ENCODE data around the gene TRIM36.

The TRIM36 gene

GRCh38 chr5:115098041-115098702 is 71.5 kb downstream of the TRIM36 start:
- H3K9me3 ChIP-seq (ENCODE audit: insufficient read depth, low read length) = no peaks in the 10 kb centered on the region
- H4K20me1 ChIP-seq (ENCODE audit: insufficient read depth, low read length) = no peaks in the 10 kb centered on the region
- H2AFZ ChIP-seq (ENCODE audit: low read depth, low read length) = no peak overlapping the region; the same call in 1 of the 2 replicates
- H3K9ac ChIP-seq (ENCODE audit: low read length) = 0 out of 2 replicates have a peak overlapping the region, but pooled peaks have one; percentile 5
- no peaks in the 10 kb centered on the region for H3K36me3 ChIP-seq (replicated peaks; ENCODE audit: low read depth, low read length)
- peak overlapping the region; percentile 51 for H3K4me2 ChIP-seq (ENCODE audit: low read length)
- TF ChIP-seq EZH2phosphoT487 (IDR thresholded peaks at IDR 0.05; ENCODE audit: low read depth) = no peak
- TF ChIP-seq, protein P1, sequence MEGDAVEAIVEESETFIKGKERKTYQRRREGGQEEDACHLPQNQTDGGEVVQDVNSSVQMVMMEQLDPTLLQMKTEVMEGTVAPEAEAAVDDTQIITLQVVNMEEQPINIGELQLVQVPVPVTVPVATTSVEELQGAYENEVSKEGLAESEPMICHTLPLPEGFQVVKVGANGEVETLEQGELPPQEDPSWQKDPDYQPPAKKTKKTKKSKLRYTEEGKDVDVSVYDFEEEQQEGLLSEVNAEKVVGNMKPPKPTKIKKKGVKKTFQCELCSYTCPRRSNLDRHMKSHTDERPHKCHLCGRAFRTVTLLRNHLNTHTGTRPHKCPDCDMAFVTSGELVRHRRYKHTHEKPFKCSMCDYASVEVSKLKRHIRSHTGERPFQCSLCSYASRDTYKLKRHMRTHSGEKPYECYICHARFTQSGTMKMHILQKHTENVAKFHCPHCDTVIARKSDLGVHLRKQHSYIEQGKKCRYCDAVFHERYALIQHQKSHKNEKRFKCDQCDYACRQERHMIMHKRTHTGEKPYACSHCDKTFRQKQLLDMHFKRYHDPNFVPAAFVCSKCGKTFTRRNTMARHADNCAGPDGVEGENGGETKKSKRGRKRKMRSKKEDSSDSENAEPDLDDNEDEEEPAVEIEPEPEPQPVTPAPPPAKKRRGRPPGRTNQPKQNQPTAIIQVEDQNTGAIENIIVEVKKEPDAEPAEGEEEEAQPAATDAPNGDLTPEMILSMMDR (IDR thresholded peaks at IDR 0.05; ENCODE audit: low read depth, low read length) = peak; percentile 86
- H3K27ac ChIP-seq (ENCODE audit: low read length) = no peak overlapping the region
- H3K4me1 ChIP-seq (ENCODE audit: low read length) = peaks cover 27% of the 10 kb centered on the region
- H3K27me3 ChIP-seq (ENCODE audit: low read depth, low read length) = no peaks in the 10 kb centered on the region
- H3K79me2 ChIP-seq (ENCODE audit: low read length) = no peaks in the 10 kb centered on the region
- no peak overlapping the region for H3K4me3 ChIP-seq (ENCODE audit: low read length)

DNA sequence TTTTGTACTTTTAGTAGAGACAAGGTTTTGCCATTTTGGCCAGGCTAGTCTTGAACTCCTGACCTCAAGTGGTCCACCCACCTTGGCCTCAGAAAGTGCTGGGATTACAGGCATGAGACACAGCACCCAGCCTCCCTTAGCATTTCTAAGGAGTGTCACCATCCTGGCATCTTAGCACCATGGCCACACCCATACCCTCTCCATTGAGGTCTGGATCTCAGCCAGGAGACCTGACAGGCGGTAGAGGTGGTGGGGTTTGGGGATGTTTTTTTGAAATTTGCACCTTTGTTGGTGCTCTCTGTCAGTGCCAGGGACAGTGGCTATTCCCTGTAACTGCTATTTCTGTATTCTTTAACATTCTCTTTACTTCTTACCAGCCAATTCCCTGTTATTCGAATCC is 72.5 kb downstream of the TRIM36 start:
- H2AFZ ChIP-seq (ENCODE audit: low read depth, low read length) = no peak overlapping the region
- no peak overlapping the region for H3K27ac ChIP-seq (ENCODE audit: low read length)
- no peaks in the 10 kb centered on the region for H3K79me2 ChIP-seq (ENCODE audit: low read length)
- H4K20me1 ChIP-seq (ENCODE audit: insufficient read depth, low read length) = no peaks in the 10 kb centered on the region
- peak overlapping the region; percentile 51; the same call in 1 of the 2 replicates for H3K4me2 ChIP-seq (ENCODE audit: low read length)
- no peaks in the 10 kb centered on the region for H3K9me3 ChIP-seq (ENCODE audit: insufficient read depth, low read length)
- H3K9ac ChIP-seq (ENCODE audit: low read length) = no peak overlapping the region
- peak overlapping the region; percentile 42 for H3K4me3 ChIP-seq (ENCODE audit: low read length)
- H3K27me3 ChIP-seq (ENCODE audit: low read depth, low read length) = no peaks in the 10 kb centered on the region
- no peaks in the 10 kb centered on the region for H3K36me3 ChIP-seq (replicated peaks; ENCODE audit: low read depth, low read length)
- no peak for TF ChIP-seq EZH2phosphoT487 (IDR thresholded peaks at IDR 0.05; ENCODE audit: low read depth)
- H3K4me1 ChIP-seq (ENCODE audit: low read length) = peaks cover 27% of the 10 kb centered on the region

DNA sequence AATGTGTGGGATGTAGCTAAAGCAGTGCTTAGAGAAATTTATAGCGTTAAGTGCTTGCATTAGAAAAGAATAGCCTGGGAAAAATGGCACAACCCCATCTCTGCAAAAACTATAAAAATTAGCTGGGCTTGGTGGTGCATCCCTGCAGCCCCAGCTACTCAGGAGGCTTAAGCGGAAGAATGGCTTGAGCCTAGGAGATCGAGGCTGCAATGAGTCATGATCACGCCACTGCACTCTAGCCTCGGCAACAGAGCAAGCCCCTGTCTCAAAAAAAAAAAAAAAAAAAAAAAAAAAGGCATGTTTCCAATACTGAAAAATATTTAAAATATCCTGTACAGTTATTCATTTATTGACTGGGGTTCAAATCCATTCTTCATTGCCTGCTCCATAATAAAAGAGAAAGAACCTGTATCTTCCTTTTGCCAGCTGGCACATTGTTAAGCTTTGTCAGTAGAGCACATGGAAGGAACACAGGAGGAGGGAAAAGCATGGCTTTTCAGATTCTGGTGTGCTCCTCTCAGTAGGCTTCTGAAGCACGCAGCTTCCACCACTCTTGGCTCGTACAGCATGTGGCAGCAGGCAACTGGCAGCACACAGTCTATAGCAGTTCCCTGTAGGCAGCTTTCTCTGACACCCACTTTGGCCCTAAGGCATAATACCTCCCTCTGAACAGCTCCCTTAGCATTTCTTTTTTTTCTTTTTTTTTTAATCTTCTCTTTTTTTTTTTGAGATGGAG is 73.5 kb downstream of the TRIM36 start:
- Histone ChIP-seq H3K27me3 (ENCODE audit: low read depth, low read length) (no peaks in the 10 kb centered on the region), H3K9me3 (ENCODE audit: insufficient read depth, low read length) (no peaks in the 10 kb centered on the region), H2AFZ (ENCODE audit: low read depth, low read length) (peak overlapping the region; percentile 54; the same call in 1 of the 2 replicates), H3K36me3 (replicated peaks; ENCODE audit: low read depth, low read length) (no peaks in the 10 kb centered on the region), H3K79me2 (ENCODE audit: low read length) (no peaks in the 10 kb centered on the region), H4K20me1 (ENCODE audit: insufficient read depth, low read length) (no peaks in the 10 kb centered on the region), H3K4me3 (ENCODE audit: low read length) (peak overlapping the region; percentile 50), H3K9ac (ENCODE audit: low read length) (peak overlapping the region; percentile 27), H3K4me1 (ENCODE audit: low read length) (peaks cover 27% of the 10 kb centered on the region), H3K27ac (ENCODE audit: low read length) (no peak overlapping the region; the same call in 1 of the 2 replicates), H3K4me2 (ENCODE audit: low read length) (peak overlapping the region; percentile 79)
- TF ChIP-seq, protein P1 (IDR thresholded peaks at IDR 0.05; ENCODE audit: low read depth, low read length) = no peak

- no peaks in the 10 kb centered on the region for H3K9me3 ChIP-seq (ENCODE audit: insufficient read depth, low read length)
- H3K9ac ChIP-seq (ENCODE audit: low read length) = no peak overlapping the region
- no peak overlapping the region for H3K4me2 ChIP-seq (ENCODE audit: low read length)
- no peak overlapping the region for H3K27ac ChIP-seq (ENCODE audit: low read length)
- TF ChIP-seq, protein P1 (IDR thresholded peaks at IDR 0.05; ENCODE audit: low read depth, low read length) = no peak
- no peak for TF ChIP-seq EZH2phosphoT487 (IDR thresholded peaks at IDR 0.05; ENCODE audit: low read depth)
- H3K36me3 ChIP-seq (replicated peaks; ENCODE audit: low read depth, low read length) = no peaks in the 10 kb centered on the region
- no peaks in the 10 kb centered on the region for H3K27me3 ChIP-seq (ENCODE audit: low read depth, low read length)
- no peak overlapping the region for H2AFZ ChIP-seq (ENCODE audit: low read depth, low read length)
- H3K4me3 ChIP-seq (ENCODE audit: low read length) = no peak overlapping the region
- no peaks in the 10 kb centered on the region for H4K20me1 ChIP-seq (ENCODE audit: insufficient read depth, low read length)
- no peaks in the 10 kb centered on the region for H3K79me2 ChIP-seq (ENCODE audit: low read length)
- H3K4me1 ChIP-seq (ENCODE audit: low read length) = peaks cover 6% of the 10 kb centered on the region
Observed at GRCh38 chr5:115087951-115088350, 81.8 kb downstream of the TRIM36 start.

Data from OCI-LY3 (cell line).